Prostate gland (tissue), 2 donors: ENCODE data around the gene SEC24B. TPM values are rescaled to one million over a fixed set of nuclear protein-coding genes. Genes with fewer than 3 reads are reported as not detected.

Experiments used
- DNase-seq: peaks from one replicate; pipeline ENCODE4 v3.0.0-alpha.2; 2019; ENCODE audit warnings: low spot score
- H3K27ac ChIP-seq, 2 donors: fragments of 200-600 bp; sonication (generic); 2 replicates each; pipeline ENCODE4 v1.5.1; 2017 to 2019
- H3K27me3 ChIP-seq: fragments of 200-600 bp; sonication (generic); replicated peaks from 2 replicates; pipeline ENCODE4 v1.5.1; 2019; ENCODE audit not compliant: insufficient read depth
- H3K36me3 ChIP-seq, 2 donors: fragments of 200-600 bp; sonication (generic); 1 replicate in 1 of 2; 2 replicates in 1 of 2; pipeline versions ENCODE4 v1.5.1 to v1.8.1; 2017 to 2019
- H3K4me1 ChIP-seq: fragments of 200-600 bp; sonication (generic); replicated peaks from 2 replicates; pipeline ENCODE4 v1.5.1; 2019
- H3K4me3 ChIP-seq, 2 donors: fragments of 200-600 bp; sonication (generic); 2 replicates each; pipeline ENCODE4 v1.5.1; 2017 to 2019
- H3K9me3 ChIP-seq: fragments of 200-600 bp; sonication (generic); 2 replicates; pipeline ENCODE4 v1.5.1; 2017
- POLR2A ChIP-seq: fragments of 450-650 bp; IDR thresholded peaks from one replicate; pipeline ENCODE4 v1.6.1; 2016; ENCODE audit warnings: antibody characterized with exemption, mild to moderate bottlenecking
- POLR2AphosphoS5 ChIP-seq: sonication (generic); formaldehyde crosslinking; IDR thresholded peaks from one replicate; pipeline ENCODE4 v1.6.1; 2017; ENCODE audit warnings: antibody characterized with exemption
- WGBS: methylation state at CpG from one replicate; pipeline ENCODE4 v1.1.5; 2018; 5-methylcytosine and 5-hydroxymethylcytosine counted together
- intact Hi-C: fragments of 100-400 bp; cut with DNase I; formaldehyde crosslinking; loops from one replicate; pipeline ENCODE4 v1.14.2; 2022
- total RNA-seq, 2 donors: library from RNA; depleted of rRNA; stranded (reverse); fragments of >200 nt; gene quantifications; one replicate each; pipeline ENCODE4 v1.1.0, GENCODE V29; 2016
- TF ChIP-seq, protein P1 (sequence below), 4 experiments: fragments of 200-600 bp in 2 of 4; fragments of 450-650 bp in 2 of 4; sonication (generic) in 2 of 4; IDR thresholded peaks; 1 replicate in 3 of 4; 2 replicates in 1 of 4; pipeline ENCODE4 v1.5.1; 2016 to 2019; ENCODE audit warnings: antibody characterized with exemption in 4 of 4, mild to moderate bottlenecking in 2 of 4, moderate library complexity in 2 of 4

The SEC24B gene
- total RNA-seq, result 10 to 100 TPM; 27.6 to 44.1 TPM

- TF ChIP-seq POLR2AphosphoS5, result peak; percentile 53
- TF ChIP-seq POLR2A, result peak; percentile 84
- TF ChIP-seq, protein P1, sequence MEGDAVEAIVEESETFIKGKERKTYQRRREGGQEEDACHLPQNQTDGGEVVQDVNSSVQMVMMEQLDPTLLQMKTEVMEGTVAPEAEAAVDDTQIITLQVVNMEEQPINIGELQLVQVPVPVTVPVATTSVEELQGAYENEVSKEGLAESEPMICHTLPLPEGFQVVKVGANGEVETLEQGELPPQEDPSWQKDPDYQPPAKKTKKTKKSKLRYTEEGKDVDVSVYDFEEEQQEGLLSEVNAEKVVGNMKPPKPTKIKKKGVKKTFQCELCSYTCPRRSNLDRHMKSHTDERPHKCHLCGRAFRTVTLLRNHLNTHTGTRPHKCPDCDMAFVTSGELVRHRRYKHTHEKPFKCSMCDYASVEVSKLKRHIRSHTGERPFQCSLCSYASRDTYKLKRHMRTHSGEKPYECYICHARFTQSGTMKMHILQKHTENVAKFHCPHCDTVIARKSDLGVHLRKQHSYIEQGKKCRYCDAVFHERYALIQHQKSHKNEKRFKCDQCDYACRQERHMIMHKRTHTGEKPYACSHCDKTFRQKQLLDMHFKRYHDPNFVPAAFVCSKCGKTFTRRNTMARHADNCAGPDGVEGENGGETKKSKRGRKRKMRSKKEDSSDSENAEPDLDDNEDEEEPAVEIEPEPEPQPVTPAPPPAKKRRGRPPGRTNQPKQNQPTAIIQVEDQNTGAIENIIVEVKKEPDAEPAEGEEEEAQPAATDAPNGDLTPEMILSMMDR (IDR thresholded peaks at IDR 0.05), result peak; percentile 77 to 97 (median 94)
- peak within 1 kb of the TSS; percentile 79 to 87 for H3K4me3 ChIP-seq
- WGBS, result under 1% methylated on average over 53 of the region's 87 CpGs
- no peaks in the 10 kb centered on the region for H3K36me3 ChIP-seq
- H3K27me3 ChIP-seq, result no peaks in the 10 kb centered on the region
- no peaks in the 10 kb centered on the region for H3K9me3 ChIP-seq
- H3K27ac ChIP-seq, result peak within 1 kb of the TSS; percentile 93 to 96
- intact Hi-C loops, result loop anchor here (5.0 kb wide), 2 partner anchors 269 to 384 kb away; partner anchors contain the start of genes CASP6 and GAR1
- H3K4me1 ChIP-seq, result peaks cover 10% of the 10 kb centered on the region
- DNase-seq, result peak; percentile 90
Observed at GRCh38 chr4:109433205-109434006, at the start of gene SEC24B. SEC24B (plus strand) TSS chr4:109433815; CDS start chr4:109433870, 55 bp downstream.

DNA sequence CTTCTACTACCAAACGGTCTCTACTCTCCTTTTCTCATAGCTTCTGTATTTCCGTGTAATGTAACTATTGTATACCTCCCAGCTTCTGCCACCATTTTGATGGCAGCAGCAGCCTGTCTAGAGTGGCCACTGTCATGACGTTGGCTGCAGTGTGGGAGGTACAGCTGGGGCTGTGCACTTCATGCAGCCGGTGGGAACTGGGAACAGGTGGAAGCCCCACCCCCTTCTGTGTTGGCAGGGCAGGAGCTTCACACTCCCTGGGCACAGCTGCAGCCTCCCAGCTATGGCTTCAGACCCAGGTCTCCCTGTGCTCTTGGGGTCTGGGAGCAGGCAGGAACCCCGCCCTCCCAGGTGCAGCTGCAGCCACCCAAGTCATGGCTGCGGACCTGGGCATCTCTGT, 49.8 kb upstream of the SEC24B start:
- intact Hi-C loops, result no loop called here
- no peak for DNase-seq
- Histone ChIP-seq H3K4me3 (no peak overlapping the region), H3K9me3 (no peaks in the 10 kb centered on the region), H3K27me3 (no peaks in the 10 kb centered on the region), H3K4me1 (no peaks in the 10 kb centered on the region), H3K27ac (no peak overlapping the region), H3K36me3 (no peaks in the 10 kb centered on the region)
- WGBS, result 70% methylated on average over 4 of the region's 6 CpGs
- no peak for TF ChIP-seq POLR2AphosphoS5
- TF ChIP-seq, protein P1 (IDR thresholded peaks at IDR 0.05), result no peak
- no peak for TF ChIP-seq POLR2A

GRCh38 chr4:109385260-109385659, 48.4 kb upstream of the SEC24B start:
- Histone ChIP-seq H3K4me1 (no peaks in the 10 kb centered on the region), H3K9me3 (no peaks in the 10 kb centered on the region), H3K27me3 (no peaks in the 10 kb centered on the region), H3K36me3 (no peaks in the 10 kb centered on the region), H3K4me3 (no peak overlapping the region), H3K27ac (no peak overlapping the region)
- TF ChIP-seq POLR2A (no peak), POLR2AphosphoS5 (no peak)
- TF ChIP-seq, protein P1 (IDR thresholded peaks at IDR 0.05), result no peak
- intact Hi-C loops, result no loop called here
- DNase-seq, result no peak
- 92% methylated on average over 5 of the region's 5 CpGs for WGBS

DNA sequence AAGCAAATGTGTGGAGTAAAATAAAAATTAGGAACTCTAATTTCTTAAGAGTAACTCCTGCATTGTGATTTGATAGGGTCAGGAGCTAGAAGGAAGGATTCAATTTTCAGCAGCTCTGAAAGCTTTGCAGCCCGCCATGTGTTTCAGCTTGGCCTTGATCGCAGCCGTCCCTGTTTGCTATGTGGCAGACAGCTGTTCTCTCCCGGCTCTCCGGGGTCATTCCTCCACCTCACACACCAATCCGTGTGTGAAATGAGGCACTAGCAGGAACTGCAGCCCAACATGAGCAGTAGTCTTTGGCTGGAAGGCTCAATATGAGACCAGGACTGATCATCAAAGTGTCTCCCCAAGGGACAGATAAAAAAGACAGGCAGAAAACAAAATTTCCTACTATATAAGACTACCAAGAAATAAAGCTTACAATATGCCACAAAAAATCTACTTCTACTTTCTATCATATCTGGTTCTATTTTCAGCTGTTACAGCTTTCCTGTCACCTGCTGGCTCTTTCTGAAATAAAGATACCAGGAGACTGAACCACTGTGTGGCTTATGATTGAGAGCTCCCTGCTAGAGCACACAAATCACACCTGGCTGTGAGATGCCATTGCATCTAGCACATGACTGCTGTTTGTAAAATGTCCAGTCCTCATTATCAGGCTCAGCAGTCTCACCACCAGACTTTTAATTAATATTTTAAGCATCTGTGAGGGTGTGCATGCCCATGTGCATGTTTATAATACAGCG, 44.1 kb upstream of the SEC24B start:
- Histone ChIP-seq H3K36me3 (no peaks in the 10 kb centered on the region), H3K4me1 (no peaks in the 10 kb centered on the region), H3K27me3 (no peaks in the 10 kb centered on the region), H3K4me3 (no peak overlapping the region), H3K27ac (no peak overlapping the region), H3K9me3 (no peaks in the 10 kb centered on the region)
- DNase-seq, result no peak
- WGBS, result 45% methylated on average over 7 of the region's 7 CpGs
- TF ChIP-seq POLR2AphosphoS5 (no peak), POLR2A (no peak)
- TF ChIP-seq, protein P1 (IDR thresholded peaks at IDR 0.05), result no peak
- intact Hi-C loops, result no loop called here
